ENCODE data around the gene MAP7D3. TPM values are rescaled to one million over a fixed set of nuclear protein-coding genes. Genes with fewer than 3 reads are reported as not detected.

Gene MAP7D3
- total and polyA plus RNA-seq, 10 of the 15 experiments (the other 5 are each of a cell fraction or from before 2014, with no cell fraction given) = 9.1 to 24.0 (median 11.0) TPM

- ATAC-seq (no peak), DNase-seq (ENCODE audit: low read depth, low spot score) (no peak), FAIRE-seq (no peak)
- WGBS (ENCODE audit: insufficient coverage, insufficient replicate concordance, low lambda C conversion rate, missing lambda C conversion rate) = 34% methylated on average over 4 of the region's 4 CpGs
- Histone ChIP-seq H3K4me1 (ENCODE audit: control insufficient read depth, insufficient read depth, low read length) (no peaks in the 10 kb centered on the region), H3K9me3 (replicated peaks; ENCODE audit: control insufficient read depth, insufficient read depth, low read length) (no peaks in the 10 kb centered on the region), H3K9ac (ENCODE audit: control insufficient read depth, insufficient read depth, low read length) (no peak overlapping the region), H3K4me3 (no peak overlapping the region), H3K27me3 (replicated peaks in 1 of 2; ENCODE audit: control insufficient read depth in 2 of 2, insufficient read depth in 2 of 2, low read length in 1 of 2) (no peaks in the 10 kb centered on the region; a peak in 1 of 4 replicates), H3K27ac (ENCODE audit: control insufficient read depth, insufficient read depth) (no peak overlapping the region), H3K36me3 (ENCODE audit: control insufficient read depth in 2 of 2, insufficient read depth in 2 of 2, low read length in 1 of 2) (no peaks in the 10 kb centered on the region), H3K4me2 (ENCODE audit: control insufficient read depth, insufficient read depth) (no peak overlapping the region), H3K79me2 (ENCODE audit: control insufficient read depth, insufficient read depth, low read length) (no peaks in the 10 kb centered on the region), H4K20me1 (ENCODE audit: control insufficient read depth, insufficient read depth) (no peaks in the 10 kb centered on the region), H2AFZ (ENCODE audit: control insufficient read depth, low read depth, low read length) (no peak overlapping the region)
- TF ChIP-seq, protein P1, sequence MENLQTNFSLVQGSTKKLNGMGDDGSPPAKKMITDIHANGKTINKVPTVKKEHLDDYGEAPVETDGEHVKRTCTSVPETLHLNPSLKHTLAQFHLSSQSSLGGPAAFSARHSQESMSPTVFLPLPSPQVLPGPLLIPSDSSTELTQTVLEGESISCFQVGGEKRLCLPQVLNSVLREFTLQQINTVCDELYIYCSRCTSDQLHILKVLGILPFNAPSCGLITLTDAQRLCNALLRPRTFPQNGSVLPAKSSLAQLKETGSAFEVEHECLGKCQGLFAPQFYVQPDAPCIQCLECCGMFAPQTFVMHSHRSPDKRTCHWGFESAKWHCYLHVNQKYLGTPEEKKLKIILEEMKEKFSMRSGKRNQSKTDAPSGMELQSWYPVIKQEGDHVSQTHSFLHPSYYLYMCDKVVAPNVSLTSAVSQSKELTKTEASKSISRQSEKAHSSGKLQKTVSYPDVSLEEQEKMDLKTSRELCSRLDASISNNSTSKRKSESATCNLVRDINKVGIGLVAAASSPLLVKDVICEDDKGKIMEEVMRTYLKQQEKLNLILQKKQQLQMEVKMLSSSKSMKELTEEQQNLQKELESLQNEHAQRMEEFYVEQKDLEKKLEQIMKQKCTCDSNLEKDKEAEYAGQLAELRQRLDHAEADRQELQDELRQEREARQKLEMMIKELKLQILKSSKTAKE (IDR thresholded peaks at IDR 0.05; ENCODE audit: low read depth, poor library complexity, severe bottlenecking) = no peak
- TF ChIP-seq SMC3 (IDR thresholded peaks at IDR 0.05; ENCODE audit: borderline replicate concordance, low read length) = no peak
- no TSS peak for BruUV-seq (replicated peaks)
- intact Hi-C loops (cut with micrococcal nuclease; ENCODE audit: unreplicated experiment) (no loop called here), in situ Hi-C loops (cut with MboI) (no loop called here)
- ChIA-PET SMC1A (ENCODE audit: uncharacterized antibody, unreplicated experiment) (interaction anchor here (0.6 kb wide), 1 partner anchor 291 kb away, joined by 3 read pairs; no protein-coding TSS in a partner anchor), RAD21 (ENCODE audit: unreplicated experiment) (no interaction called here), POLR2A (no interaction called here), CTCF (interaction anchor here (1.0 kb wide), 1 partner anchor 171 kb away, joined by 4 read pairs; no protein-coding TSS in a partner anchor)
Measured at GRCh38 chrX:136199365-136199764, 51.8 kb downstream of the MAP7D3 start.

DNA sequence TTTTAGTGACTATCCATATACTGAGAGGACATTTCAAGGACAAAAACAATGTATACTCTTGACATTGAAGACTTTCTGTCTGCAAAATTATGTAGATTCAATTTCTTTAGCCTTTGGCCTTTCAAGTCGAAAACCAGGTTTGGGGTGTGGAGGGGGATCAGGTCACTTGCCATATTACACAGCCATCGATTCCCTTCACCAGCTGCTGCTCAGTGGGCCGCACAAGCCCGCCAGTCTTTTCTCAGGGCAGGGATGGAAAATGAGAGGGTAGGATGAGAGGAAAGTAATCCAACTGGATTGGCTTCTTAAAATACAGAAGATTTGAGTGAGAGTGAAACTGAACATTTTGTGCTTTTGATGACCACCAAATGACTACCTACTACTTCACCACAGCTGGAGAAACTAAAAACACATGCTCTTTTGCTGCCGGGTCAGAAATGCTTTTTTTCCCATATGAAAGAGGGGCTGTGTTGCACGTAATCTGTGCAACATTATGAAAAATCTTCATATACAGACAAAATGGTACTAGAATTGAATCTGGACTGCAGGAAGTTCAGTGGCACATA is 52.4 kb downstream of the MAP7D3 start:
- intact Hi-C loops (cut with micrococcal nuclease; ENCODE audit: unreplicated experiment) (no loop called here), in situ Hi-C loops (cut with MboI) (no loop called here)
- ChIA-PET CTCF (no interaction called here), SMC1A (ENCODE audit: uncharacterized antibody, unreplicated experiment) (interaction anchor here (0.6 kb wide), 1 partner anchor 291 kb away, joined by 3 read pairs; no protein-coding TSS in a partner anchor), RAD21 (ENCODE audit: unreplicated experiment) (no interaction called here), POLR2A (interaction anchor here (0.7 kb wide), 1 partner anchor 384 kb away, joined by 3 read pairs; no protein-coding TSS in a partner anchor)
- H4K20me1 ChIP-seq (ENCODE audit: control insufficient read depth, insufficient read depth) = no peaks in the 10 kb centered on the region
- FAIRE-seq (no peak), ATAC-seq (no peak), DNase-seq (ENCODE audit: low read depth, low spot score) (no peak)
- H3K9ac ChIP-seq (ENCODE audit: control insufficient read depth, insufficient read depth, low read length) = no peak overlapping the region
- no peaks in the 10 kb centered on the region; a peak in 1 of 4 replicates for H3K27me3 ChIP-seq (replicated peaks in 1 of 2; ENCODE audit: control insufficient read depth in 2 of 2, insufficient read depth in 2 of 2, low read length in 1 of 2)
- H3K9me3 ChIP-seq (replicated peaks; ENCODE audit: control insufficient read depth, insufficient read depth, low read length) = no peaks in the 10 kb centered on the region
- no peak for TF ChIP-seq MEF2B (IDR thresholded peaks at IDR 0.05; ENCODE audit: partially characterized antibody, poor library complexity, severe bottlenecking)
- no peaks in the 10 kb centered on the region for H3K36me3 ChIP-seq (ENCODE audit: control insufficient read depth in 2 of 2, insufficient read depth in 2 of 2, low read length in 1 of 2)
- H3K79me2 ChIP-seq (ENCODE audit: control insufficient read depth, insufficient read depth, low read length) = no peaks in the 10 kb centered on the region
- H3K4me2 ChIP-seq (ENCODE audit: control insufficient read depth, insufficient read depth) = no peak overlapping the region
- BruUV-seq (replicated peaks) = no TSS peak
- H2AFZ ChIP-seq (ENCODE audit: control insufficient read depth, low read depth, low read length) = no peak overlapping the region
- no peak overlapping the region for H3K27ac ChIP-seq (ENCODE audit: control insufficient read depth, insufficient read depth)
- H3K4me3 ChIP-seq = no peak overlapping the region
- no peaks in the 10 kb centered on the region for H3K4me1 ChIP-seq (ENCODE audit: control insufficient read depth, insufficient read depth, low read length)
- WGBS (ENCODE audit: insufficient coverage, insufficient replicate concordance, low lambda C conversion rate, missing lambda C conversion rate) = 40% methylated on average over 6 of the region's 6 CpGs

Measured in GM12878 (cell line).